Measurements from ENCODE around the gene CCDC92B. TPM values are rescaled to one million over a fixed set of nuclear protein-coding genes. Genes with fewer than 3 reads are reported as not detected.

The CCDC92B gene
- total and polyA plus RNA-seq, 10 of the 15 experiments (the other 5 are each of a cell fraction or from before 2014, with no cell fraction given) = not detected

DNA sequence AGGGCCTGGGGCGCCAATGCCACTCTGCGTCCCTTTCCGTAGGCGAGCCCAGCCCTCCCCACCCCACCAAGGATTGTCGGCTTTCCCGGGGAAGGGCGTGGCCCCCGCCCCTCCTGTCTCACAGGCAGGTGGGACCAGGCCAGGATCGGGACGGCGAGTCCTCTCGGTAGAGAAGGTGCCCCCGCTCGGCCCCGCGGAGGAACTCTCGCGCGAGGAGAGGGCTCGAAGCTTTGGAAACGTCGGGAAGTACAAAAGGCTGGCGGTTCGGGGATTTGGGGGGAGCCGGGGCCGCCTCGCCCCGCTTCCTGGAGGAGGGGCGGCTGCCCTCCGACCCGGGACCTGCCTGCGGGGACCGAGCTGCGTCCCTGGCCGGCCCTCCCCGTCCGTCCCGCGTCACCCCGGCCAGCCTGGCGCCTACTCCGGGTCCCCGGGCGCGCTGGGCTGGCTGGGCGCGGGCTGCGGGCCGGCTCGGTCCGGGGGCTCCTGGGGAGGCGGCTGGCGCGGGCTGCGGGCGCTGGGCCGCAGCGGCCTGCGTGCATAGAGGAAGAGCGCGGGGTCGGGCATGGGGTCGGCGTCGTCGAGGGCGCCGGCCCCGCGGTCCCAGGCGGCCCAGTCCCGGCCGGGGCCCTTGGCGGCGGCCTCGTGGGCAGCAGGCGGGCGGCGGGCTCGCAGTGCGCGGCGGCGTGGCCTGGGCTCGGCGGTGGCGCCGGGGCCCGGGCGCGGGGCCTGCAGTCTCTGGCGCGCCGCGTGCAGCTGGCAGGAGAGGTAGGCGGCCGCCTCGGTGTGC, 25.3 kb downstream of the CCDC92B start (continued):
- TF ChIP-seq, protein P1, sequence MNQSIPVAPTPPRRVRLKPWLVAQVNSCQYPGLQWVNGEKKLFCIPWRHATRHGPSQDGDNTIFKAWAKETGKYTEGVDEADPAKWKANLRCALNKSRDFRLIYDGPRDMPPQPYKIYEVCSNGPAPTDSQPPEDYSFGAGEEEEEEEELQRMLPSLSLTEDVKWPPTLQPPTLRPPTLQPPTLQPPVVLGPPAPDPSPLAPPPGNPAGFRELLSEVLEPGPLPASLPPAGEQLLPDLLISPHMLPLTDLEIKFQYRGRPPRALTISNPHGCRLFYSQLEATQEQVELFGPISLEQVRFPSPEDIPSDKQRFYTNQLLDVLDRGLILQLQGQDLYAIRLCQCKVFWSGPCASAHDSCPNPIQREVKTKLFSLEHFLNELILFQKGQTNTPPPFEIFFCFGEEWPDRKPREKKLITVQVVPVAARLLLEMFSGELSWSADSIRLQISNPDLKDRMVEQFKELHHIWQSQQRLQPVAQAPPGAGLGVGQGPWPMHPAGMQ (IDR thresholded peaks at IDR 0.05; ENCODE audit: borderline replicate concordance) = no peak
- TF ChIP-seq NKRF (conservative IDR thresholded peaks at IDR 0.05) = no peak
- no peak for TF ChIP-seq BMI1 (IDR thresholded peaks at IDR 0.05; ENCODE audit: borderline replicate concordance)
- TF ChIP-seq, protein P2, sequence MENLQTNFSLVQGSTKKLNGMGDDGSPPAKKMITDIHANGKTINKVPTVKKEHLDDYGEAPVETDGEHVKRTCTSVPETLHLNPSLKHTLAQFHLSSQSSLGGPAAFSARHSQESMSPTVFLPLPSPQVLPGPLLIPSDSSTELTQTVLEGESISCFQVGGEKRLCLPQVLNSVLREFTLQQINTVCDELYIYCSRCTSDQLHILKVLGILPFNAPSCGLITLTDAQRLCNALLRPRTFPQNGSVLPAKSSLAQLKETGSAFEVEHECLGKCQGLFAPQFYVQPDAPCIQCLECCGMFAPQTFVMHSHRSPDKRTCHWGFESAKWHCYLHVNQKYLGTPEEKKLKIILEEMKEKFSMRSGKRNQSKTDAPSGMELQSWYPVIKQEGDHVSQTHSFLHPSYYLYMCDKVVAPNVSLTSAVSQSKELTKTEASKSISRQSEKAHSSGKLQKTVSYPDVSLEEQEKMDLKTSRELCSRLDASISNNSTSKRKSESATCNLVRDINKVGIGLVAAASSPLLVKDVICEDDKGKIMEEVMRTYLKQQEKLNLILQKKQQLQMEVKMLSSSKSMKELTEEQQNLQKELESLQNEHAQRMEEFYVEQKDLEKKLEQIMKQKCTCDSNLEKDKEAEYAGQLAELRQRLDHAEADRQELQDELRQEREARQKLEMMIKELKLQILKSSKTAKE (IDR thresholded peaks at IDR 0.05; ENCODE audit: low read depth, poor library complexity, severe bottlenecking) = no peak
- TF ChIP-seq BACH1 (IDR thresholded peaks at IDR 0.05; ENCODE audit: borderline replicate concordance) = no peak

All from GM12878 (cell line).